ENCODE data around the gene SQSTM1. TPM values are rescaled to one million over a fixed set of nuclear protein-coding genes. Genes with fewer than 3 reads are reported as not detected.

The SQSTM1 gene
- total and polyA plus RNA-seq, 2 of the 8 experiments (the other 6 are each of a cell fraction or from before 2014, with no cell fraction given) = 78.6 to 110 TPM

- TF ChIP-seq BRCA1 (IDR thresholded peaks at IDR 0.05; ENCODE audit: low read depth, low read length) = no peak
- no peak for TF ChIP-seq JUND (IDR thresholded peaks at IDR 0.05; ENCODE audit: low read length)
- TF ChIP-seq TEAD4 (IDR thresholded peaks at IDR 0.05; ENCODE audit: low read depth, low read length) = no peak
- no peak for TF ChIP-seq SUZ12 (IDR thresholded peaks at IDR 0.05; ENCODE audit: low read length)
Measured at GRCh38 chr5:179804555-179804947, 16.2 kb upstream of the SQSTM1 start (continued).

Measured in H1 (cell line).